Mesodermal cell (in vitro differentiated cells): ENCODE data around the gene SGMS1.

ENCODE experiments used
- H3K27ac ChIP-seq: 2 replicates; pipeline ENCODE4 v1.7.0; 2013; ENCODE audit warnings: mild to moderate bottlenecking, low read depth, low read length, moderate library complexity; ENCODE audit not compliant: severe bottlenecking
- H3K36me3 ChIP-seq: 2 replicates; pipeline ENCODE4 v1.7.1; 2013; ENCODE audit warnings: mild to moderate bottlenecking, low read length, moderate library complexity; ENCODE audit not compliant: control insufficient read depth, insufficient read depth
- H3K4me1 ChIP-seq: one replicate; pipeline ENCODE4 v1.7.1; 2013; ENCODE audit warnings: mild to moderate bottlenecking, low read length; ENCODE audit not compliant: insufficient read depth, control insufficient read depth, poor library complexity, severe bottlenecking
- H3K4me3 ChIP-seq: 2 replicates; pipeline ENCODE4 v1.7.0; 2013; ENCODE audit warnings: low read length, control low read depth, mild to moderate bottlenecking; ENCODE audit not compliant: insufficient read depth, poor library complexity, severe bottlenecking; ENCODE audit errors: extremely low read depth
- H3K9me3 ChIP-seq: 2 replicates; pipeline ENCODE4 v1.7.1; 2013; ENCODE audit warnings: mild to moderate bottlenecking, low read length, moderate library complexity; ENCODE audit not compliant: control insufficient read depth
- WGBS, 2 experiments: methylation state at CpG; one replicate each; pipeline ENCODE4 v1.1.5; 2013; ENCODE audit warnings: missing lambda C conversion rate in 2 of 2; ENCODE audit not compliant: insufficient coverage in 2 of 2; 5-methylcytosine and 5-hydroxymethylcytosine counted together

Gene SGMS1

GRCh38 chr10:50621968-50622705 lies 1.6 kb downstream of the SGMS1 start:
- peak overlapping the region; percentile 53 for H3K27ac ChIP-seq
- H3K4me3 ChIP-seq = peak overlapping the region; percentile 83
- 6% methylated on average over 7 to 20 of the region's 21 CpGs for WGBS, 2 experiments
- H3K9me3 ChIP-seq = no peaks in the 10 kb centered on the region
- H3K4me1 ChIP-seq = peaks cover 9% of the 10 kb centered on the region
- no peaks in the 10 kb centered on the region for H3K36me3 ChIP-seq

- Histone ChIP-seq H3K4me1 (peaks cover 7% of the 10 kb centered on the region), H3K27ac (no peak overlapping the region), H3K9me3 (no peaks in the 10 kb centered on the region), H3K4me3 (no peak overlapping the region), H3K36me3 (no peaks in the 10 kb centered on the region)
- 85 to 88% methylated on average over 2 to 4 of the region's 7 CpGs for WGBS, 2 experiments
Observed at GRCh38 chr10:50620899-50621298, 2.9 kb downstream of the SGMS1 start.

GRCh38 chr10:50619882-50620281 lies 3.9 kb downstream of the SGMS1 start:
- Histone ChIP-seq H3K4me3 (no peak overlapping the region), H3K36me3 (no peaks in the 10 kb centered on the region), H3K4me1 (peaks cover 7% of the 10 kb centered on the region), H3K27ac (no peak overlapping the region), H3K9me3 (no peaks in the 10 kb centered on the region)
- 80% methylated on average over 1 of the region's 2 CpGs; no CpG with 5 or more reads in 1 of the 2 experiments for WGBS, 2 experiments

- Histone ChIP-seq H3K9me3 (no peaks in the 10 kb centered on the region), H3K4me1 (peaks cover 10% of the 10 kb centered on the region), H3K27ac (no peak overlapping the region), H3K4me3 (no peak overlapping the region), H3K36me3 (no peaks in the 10 kb centered on the region)
- WGBS, 2 experiments = no CpG with 5 or more reads among the region's 1 CpG
Observed at GRCh38 chr10:50619166-50619565, 4.6 kb downstream of the SGMS1 start.

- H3K36me3 ChIP-seq = no peaks in the 10 kb centered on the region
- no peaks in the 10 kb centered on the region for H3K9me3 ChIP-seq
- no peak overlapping the region for H3K4me3 ChIP-seq
- no peak overlapping the region for H3K27ac ChIP-seq
- WGBS, 2 experiments = 40% methylated on average over 1 of the region's 3 CpGs; no CpG with 5 or more reads in 1 of the 2 experiments
- peaks cover 10% of the 10 kb centered on the region for H3K4me1 ChIP-seq
Observed at GRCh38 chr10:50618624-50619023, 5.1 kb downstream of the SGMS1 start.

GRCh38 chr10:50615658-50616057 lies 8.1 kb downstream of the SGMS1 start:
- no peak overlapping the region for H3K4me3 ChIP-seq
- H3K4me1 ChIP-seq = peaks cover 11% of the 10 kb centered on the region
- no peaks in the 10 kb centered on the region for H3K36me3 ChIP-seq
- whole genome bisulfite sequencing, 2 experiments = 83 to 92% methylated on average over 1 to 2 of the region's 2 CpGs
- H3K9me3 ChIP-seq = no peaks in the 10 kb centered on the region
- no peak overlapping the region for H3K27ac ChIP-seq

GRCh38 chr10:50614444-50615137 lies 9.2 kb downstream of the SGMS1 start:
- Histone ChIP-seq H3K4me1 (peaks cover 11% of the 10 kb centered on the region), H3K9me3 (no peaks in the 10 kb centered on the region), H3K36me3 (no peaks in the 10 kb centered on the region), H3K4me3 (no peak overlapping the region), H3K27ac (no peak overlapping the region)
- 60 to 64% methylated on average over 6 to 7 of the region's 7 CpGs for WGBS, 2 experiments

GRCh38 chr10:50613726-50614443 lies 9.9 kb downstream of the SGMS1 start:
- Histone ChIP-seq H3K36me3 (no peaks in the 10 kb centered on the region), H3K4me3 (no peak overlapping the region), H3K27ac (no peak overlapping the region), H3K4me1 (peaks cover 11% of the 10 kb centered on the region), H3K9me3 (no peaks in the 10 kb centered on the region)
- 100% methylated on average over 1 of the region's 4 CpGs; no CpG with 5 or more reads in 1 of the 2 experiments for WGBS, 2 experiments

- WGBS, 2 experiments = 75 to 87% methylated on average over 2 of the region's 2 CpGs
- Histone ChIP-seq H3K4me1 (peaks cover 11% of the 10 kb centered on the region), H3K9me3 (no peaks in the 10 kb centered on the region), H3K4me3 (no peak overlapping the region), H3K36me3 (no peaks in the 10 kb centered on the region), H3K27ac (no peak overlapping the region)
Observed at GRCh38 chr10:50613150-50613549, 10.6 kb downstream of the SGMS1 start.

GRCh38 chr10:50610368-50610767 lies 13.4 kb downstream of the SGMS1 start:
- no peaks in the 10 kb centered on the region for H3K9me3 ChIP-seq
- H3K4me3 ChIP-seq = no peak overlapping the region
- no peaks in the 10 kb centered on the region for H3K36me3 ChIP-seq
- no peak overlapping the region for H3K27ac ChIP-seq
- peaks cover 20% of the 10 kb centered on the region for H3K4me1 ChIP-seq
- 90 to 92% methylated on average over 3 to 4 of the region's 4 CpGs for WGBS, 2 experiments
